ENCODE measurements around the gene RAB10. TPM values are rescaled to one million over a fixed set of nuclear protein-coding genes. Genes with fewer than 3 reads are reported as not detected.
"Not testable (repeated sequence)": the region's sequence is repeated elsewhere in the genome, so short reads cannot be mapped to it uniquely, and the experiment has no call there.

The RAB10 gene
- total RNA-seq, 2 donors from 2014 or later, result 70.9 to 86.7 TPM

DNA sequence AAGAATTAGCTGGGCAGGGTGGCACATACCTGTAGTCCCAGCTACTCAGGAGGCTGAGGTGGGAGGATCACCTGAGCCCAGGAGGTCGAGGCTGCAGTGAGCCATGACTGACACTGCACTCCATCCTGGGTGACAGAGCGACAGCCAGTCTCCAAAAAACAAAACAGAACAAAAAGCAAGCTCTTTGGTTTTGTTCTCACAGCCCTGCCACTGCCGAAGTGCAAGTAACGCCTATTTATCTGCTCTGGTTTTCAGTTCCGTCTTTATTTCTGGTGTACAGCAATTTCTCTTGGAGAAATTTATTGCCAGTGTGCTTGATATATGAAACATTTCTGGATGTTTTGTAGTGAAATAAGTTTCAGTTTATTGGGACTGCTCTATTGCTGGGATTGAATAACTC, 61.9 kb downstream of the RAB10 start:
- no peaks in the 10 kb centered on the region for H3K9me3 ChIP-seq
- TF ChIP-seq CTCF (IDR thresholded peaks at IDR 0.05), result no peak
- no peaks in the 10 kb centered on the region for H3K36me3 ChIP-seq
- no peak for DNase-seq (ENCODE audit: low spot score)
- H3K4me1 ChIP-seq, result peaks cover 0 to 25% of the 10 kb centered on the region in 2 donors
- no peak overlapping the region for H3K27ac ChIP-seq
- no peak overlapping the region for H3K4me3 ChIP-seq
- no peaks in the 10 kb centered on the region for H3K27me3 ChIP-seq

- no peaks in the 10 kb centered on the region for H3K27me3 ChIP-seq
- H3K4me1 ChIP-seq, result peaks cover 0 to 36% of the 10 kb centered on the region in 2 donors
- H3K27ac ChIP-seq, result peak overlapping the region; percentile 55 to 77
- H3K4me3 ChIP-seq, result no peak overlapping the region
- DNase-seq (ENCODE audit: low spot score), result no peak
- H3K36me3 ChIP-seq, result peaks cover 6% of the 10 kb centered on the region
- TF ChIP-seq CTCF (IDR thresholded peaks at IDR 0.05), result no peak
- no peaks in the 10 kb centered on the region for H3K9me3 ChIP-seq
These were observed 66.0 kb downstream of the RAB10 start for GRCh38 chr2:26099933-26100332.

DNA sequence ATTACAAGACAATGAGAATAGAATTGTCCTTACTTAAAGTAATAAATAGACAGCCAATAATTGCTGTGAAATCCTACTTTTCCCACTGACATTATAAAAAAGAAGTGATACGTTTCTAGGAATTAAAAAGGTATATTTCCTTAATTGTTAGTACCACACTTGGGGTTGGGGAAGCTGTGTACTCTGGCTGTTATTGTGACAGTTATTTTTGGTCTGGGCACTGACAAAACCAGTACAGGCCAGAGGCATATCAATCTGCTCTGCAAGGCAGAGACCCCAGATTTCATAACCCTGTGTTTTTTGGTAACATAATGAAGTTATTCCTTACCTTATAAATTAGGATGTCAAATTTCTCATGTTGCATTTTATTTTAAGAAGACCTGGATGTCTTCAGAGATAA, 66.5 kb downstream of the RAB10 start:
- no peak for TF ChIP-seq CTCF (IDR thresholded peaks at IDR 0.05)
- no peaks in the 10 kb centered on the region for H3K9me3 ChIP-seq
- no peak overlapping the region for H3K4me3 ChIP-seq
- no peak for DNase-seq (ENCODE audit: low spot score)
- H3K27ac ChIP-seq, result peak overlapping the region; percentile 55 to 77
- H3K27me3 ChIP-seq, result no peaks in the 10 kb centered on the region
- H3K36me3 ChIP-seq, result peaks cover 6% of the 10 kb centered on the region
- peaks cover 0 to 36% of the 10 kb centered on the region in 2 donors for H3K4me1 ChIP-seq

DNA sequence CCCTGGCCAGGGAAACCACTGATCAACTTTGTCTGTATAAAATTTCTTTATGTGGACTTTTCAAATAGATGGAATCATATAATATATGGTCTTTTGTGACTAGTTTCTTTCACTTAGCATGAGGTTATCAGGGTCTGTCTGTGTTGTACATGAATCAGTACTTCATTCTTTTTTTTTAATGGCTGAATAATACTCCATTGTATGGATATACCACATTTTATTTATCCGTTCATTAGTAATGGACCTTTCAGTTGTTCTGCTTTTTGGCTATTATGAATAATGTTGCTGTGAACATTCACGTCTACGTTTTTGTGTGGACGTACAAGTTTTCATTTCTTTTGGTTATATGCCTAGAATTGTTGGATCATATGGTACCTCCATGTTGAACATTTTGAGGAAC, 69.9 kb downstream of the RAB10 start:
- Histone ChIP-seq H3K4me3 (no peak overlapping the region), H3K27me3 (no peaks in the 10 kb centered on the region), H3K27ac (no peak overlapping the region), H3K9me3 (no peaks in the 10 kb centered on the region), H3K36me3 (peaks cover 6% of the 10 kb centered on the region), H3K4me1 (peaks cover 0 to 30% of the 10 kb centered on the region in 2 donors)
- TF ChIP-seq CTCF (IDR thresholded peaks at IDR 0.05), result no peak
- DNase-seq (ENCODE audit: low spot score), result no peak

DNA sequence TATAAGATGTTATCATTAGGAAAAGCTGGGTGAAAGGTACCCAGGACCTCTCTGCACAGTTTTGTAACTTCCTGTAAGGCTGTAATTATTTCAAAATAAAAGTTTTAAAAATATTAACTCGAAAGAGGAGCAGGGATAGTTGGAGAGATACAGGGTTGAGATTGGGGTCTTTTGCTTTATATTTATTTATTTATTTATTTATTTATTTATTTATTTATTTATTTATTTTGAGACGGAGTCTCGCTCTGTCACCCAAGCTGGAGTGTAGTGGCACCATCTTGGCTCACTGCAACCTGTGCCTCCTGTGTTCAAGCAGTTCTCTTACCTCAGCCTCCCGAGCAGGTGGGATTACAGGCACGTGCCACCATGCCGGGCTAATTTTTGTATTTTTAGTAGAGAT, 74.8 kb downstream of the RAB10 start:
- H3K4me3 ChIP-seq; H3K9me3 ChIP-seq; H3K4me1 ChIP-seq; DNase-seq (ENCODE audit: low spot score); H3K27me3 ChIP-seq; H3K27ac ChIP-seq: not testable (repeated sequence)
- H3K36me3 ChIP-seq, result peaks cover 13% of the 10 kb centered on the region

GRCh38 chr2:26112201-26112600, 78.3 kb downstream of the RAB10 start:
- Histone ChIP-seq H3K27ac (no peak overlapping the region), H3K4me3 (no peak overlapping the region), H3K9me3 (no peaks in the 10 kb centered on the region), H3K27me3 (no peaks in the 10 kb centered on the region), H3K36me3 (peaks cover 8% of the 10 kb centered on the region), H3K4me1 (peaks cover 0 to 6% of the 10 kb centered on the region in 2 donors)
- TF ChIP-seq CTCF (IDR thresholded peaks at IDR 0.05), result no peak
- no peak for DNase-seq (ENCODE audit: low spot score)
